Testis (tissue), 3 donors: ENCODE results near the gene RAP2A. TPM values are rescaled to one million over a fixed set of nuclear protein-coding genes. Genes with fewer than 3 reads are reported as not detected.

Source experiments
- DNase-seq: peaks from one replicate; pipeline ENCODE4 v3.0.0-alpha.2; 2019
- H3K27ac ChIP-seq, 2 donors: fragments of 200-600 bp; sonication (generic); one replicate each; pipeline ENCODE4 v1.5.1; 2019
- H3K27me3 ChIP-seq: fragments of 200-600 bp; sonication (generic); one replicate; pipeline ENCODE4 v1.5.1; 2019
- H3K36me3 ChIP-seq: fragments of 200-600 bp; sonication (generic); one replicate; pipeline ENCODE4 v1.5.1; 2017; ENCODE audit warnings: low read depth; ENCODE audit errors: missing control alignments
- H3K4me1 ChIP-seq: fragments of 200-600 bp; sonication (generic); one replicate; pipeline ENCODE4 v1.5.1; 2019
- H3K4me3 ChIP-seq, 2 donors: fragments of 200-600 bp; sonication (generic); one replicate each; pipeline ENCODE4 v1.5.1; 2017 to 2019
- H3K9me3 ChIP-seq: fragments of 200-600 bp; sonication (generic); one replicate; pipeline ENCODE4 v1.5.1; 2017
- CTCF ChIP-seq, 3 experiments: fragments of 450-650 bp in 2 of 3; fragments of 200-600 bp in 1 of 3; sonication (generic) in 1 of 3; IDR thresholded peaks; one replicate each; pipeline ENCODE4 v1.5.1; 2016 to 2019; ENCODE audit warnings: antibody characterized with exemption in 3 of 3, mild to moderate bottlenecking in 2 of 3, moderate library complexity in 1 of 3
- POLR2A ChIP-seq: fragments of 450-650 bp; IDR thresholded peaks from one replicate; pipeline ENCODE4 v1.6.1; 2017; ENCODE audit warnings: antibody characterized with exemption, mild to moderate bottlenecking, moderate library complexity
- WGBS, 2 donors: methylation state at CpG; one replicate each; pipeline ENCODE4 v1.1.5; 2018; 5-methylcytosine and 5-hydroxymethylcytosine counted together
- intact Hi-C: fragments of 100-400 bp; cut with DNase I; formaldehyde crosslinking; loops from one replicate; pipeline ENCODE4 v1.15.1; 2023; ENCODE audit warnings: low total_unique reads
- polyA plus RNA-seq: library from polyadenylated mRNA; stranded (reverse); fragments of 350-450 nt; fragmentation: Illumina TruSeq; extraction: RNeasy Lipid Tissue Mini Kit (QIAGEN cat#74804); gene quantifications from one replicate; pipeline ENCODE4 v1.2.3, GENCODE V29; 2014; ENCODE audit warnings: low read depth, low replicate concordance; ENCODE audit not compliant: insufficient read depth
- total RNA-seq, 2 donors: library from RNA; depleted of rRNA; stranded (reverse); fragments of >200 nt; gene quantifications; one replicate each; pipeline ENCODE4 v1.2.3, GENCODE V29; 2016

The RAP2A gene
- total and polyA plus RNA-seq, 3 donors from 2014 or later, result 9.1 to 11.5 (median 10.6) TPM

- intact Hi-C loops, result loop anchor here (10.0 kb wide), 1 partner anchor 316 kb away; no protein-coding TSS in a partner anchor
- H3K36me3 ChIP-seq, result no peaks in the 10 kb centered on the region
- H3K4me1 ChIP-seq, result peaks cover 6% of the 10 kb centered on the region
- no peak overlapping the region for H3K4me3 ChIP-seq
- no peaks in the 10 kb centered on the region for H3K9me3 ChIP-seq
- no peaks in the 10 kb centered on the region for H3K27me3 ChIP-seq
- WGBS, 2 donors, result 59 to 72% methylated on average over 4 of the region's 4 CpGs
- DNase-seq, result no peak
- no peak overlapping the region for H3K27ac ChIP-seq
- TF ChIP-seq CTCF (IDR thresholded peaks at IDR 0.05) (no peak), POLR2A (no peak)
Observed at GRCh38 chr13:97431171-97431764, 2.7 kb upstream of the RAP2A start.

DNA sequence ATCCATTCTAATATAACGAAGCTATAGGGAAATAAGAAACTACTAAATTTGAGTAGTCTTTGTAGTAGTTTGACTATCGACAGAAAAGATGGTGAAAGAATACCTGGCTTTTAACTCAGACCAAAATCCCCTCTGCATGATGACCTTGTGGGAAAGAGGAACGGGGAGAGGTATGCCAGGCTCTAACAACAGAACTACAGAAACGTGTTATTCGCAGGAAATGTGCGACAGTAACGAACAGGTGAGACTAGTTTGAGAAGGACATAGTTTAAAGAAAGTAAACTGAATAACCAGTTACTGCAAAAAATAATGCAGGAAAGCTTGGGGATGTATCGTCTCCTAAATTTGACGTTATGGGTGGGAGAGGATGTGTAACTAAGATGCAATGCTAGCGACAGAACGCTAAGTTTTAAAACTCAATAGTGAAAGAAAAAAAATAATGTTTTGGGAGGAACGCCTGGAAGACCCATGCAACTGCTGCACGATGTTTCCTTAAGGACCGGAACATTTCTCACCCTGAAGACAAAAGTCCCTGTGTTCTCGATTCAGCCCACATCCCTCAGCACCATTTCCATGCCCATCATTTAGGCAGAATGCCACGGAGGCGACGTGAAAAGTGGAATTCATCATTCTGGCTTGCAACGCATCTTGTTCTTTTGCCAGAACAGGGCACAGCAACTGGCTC, 1.6 kb upstream of the RAP2A start:
- Histone ChIP-seq H3K36me3 (no peaks in the 10 kb centered on the region), H3K4me1 (peaks cover 6% of the 10 kb centered on the region), H3K4me3 (peak overlapping the region; percentile 89), H3K27me3 (no peaks in the 10 kb centered on the region), H3K9me3 (no peaks in the 10 kb centered on the region), H3K27ac (peak overlapping the region; percentile 48 to 70)
- TF ChIP-seq CTCF (IDR thresholded peaks at IDR 0.05) (no peak), POLR2A (no peak)
- intact Hi-C loops, result loop anchor here (10.0 kb wide), 1 partner anchor 318 kb away; no protein-coding TSS in a partner anchor
- WGBS, 2 donors, result 6 to 8% methylated on average over 19 of the region's 19 CpGs
- no peak for DNase-seq

GRCh38 chr13:97432917-97433726, 847 bp upstream of the RAP2A start:
- no peaks in the 10 kb centered on the region for H3K36me3 ChIP-seq
- 0 to 1% methylated on average over 18 to 50 of the region's 50 CpGs for WGBS, 2 donors
- H3K4me1 ChIP-seq, result peaks cover 6% of the 10 kb centered on the region
- peak overlapping the region; percentile 89 for H3K4me3 ChIP-seq
- no peaks in the 10 kb centered on the region for H3K27me3 ChIP-seq
- intact Hi-C loops, result loop anchor here (10.0 kb wide), 1 partner anchor 318 kb away; no protein-coding TSS in a partner anchor
- H3K9me3 ChIP-seq, result no peaks in the 10 kb centered on the region
- TF ChIP-seq CTCF (IDR thresholded peaks at IDR 0.05) (no peak), POLR2A (peak; percentile 47)
- H3K27ac ChIP-seq, result peak overlapping the region; percentile 97 to 100
- DNase-seq, result peak; percentile 99

DNA sequence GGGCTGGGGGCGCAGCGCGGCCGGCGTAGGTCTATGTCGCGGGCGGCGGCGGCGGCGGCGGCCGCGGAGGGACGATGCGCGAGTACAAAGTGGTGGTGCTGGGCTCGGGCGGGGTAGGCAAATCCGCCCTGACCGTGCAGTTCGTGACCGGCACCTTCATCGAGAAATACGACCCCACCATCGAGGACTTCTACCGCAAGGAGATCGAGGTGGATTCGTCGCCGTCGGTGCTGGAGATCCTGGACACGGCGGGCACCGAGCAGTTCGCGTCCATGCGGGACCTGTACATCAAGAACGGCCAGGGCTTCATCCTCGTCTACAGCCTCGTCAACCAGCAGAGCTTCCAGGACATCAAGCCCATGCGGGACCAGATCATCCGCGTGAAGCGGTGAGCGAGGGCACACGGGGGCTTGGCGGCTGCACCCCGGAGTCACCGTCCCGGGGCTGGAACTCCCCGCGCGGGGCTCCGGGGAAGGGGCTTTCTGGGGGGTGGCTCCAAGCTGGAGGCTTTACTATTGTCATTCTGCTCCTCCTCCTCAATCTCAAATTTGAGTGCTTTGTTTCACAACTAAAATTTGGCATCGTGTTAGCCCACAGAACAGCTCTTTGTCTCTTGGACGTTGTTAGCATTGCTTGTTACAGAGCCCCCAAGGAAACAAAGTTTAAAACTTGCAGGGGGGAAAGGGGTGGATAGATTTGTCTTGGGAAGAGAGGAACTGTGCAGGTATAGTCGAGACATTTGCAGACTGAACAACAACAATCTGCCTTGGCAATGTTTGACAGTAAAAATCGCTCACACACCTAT, 630 bp downstream of the RAP2A start:
- intact Hi-C loops, result loop anchor here (10.0 kb wide), 1 partner anchor 320 kb away; no protein-coding TSS in a partner anchor
- Histone ChIP-seq H3K4me3 (peak overlapping the region; percentile 79), H3K4me1 (peaks cover 6% of the 10 kb centered on the region), H3K36me3 (no peaks in the 10 kb centered on the region), H3K27ac (peak overlapping the region; percentile 76 to 100), H3K9me3 (no peaks in the 10 kb centered on the region), H3K27me3 (no peaks in the 10 kb centered on the region)
- WGBS, 2 donors, result 1% methylated on average over 4 to 43 of the region's 60 CpGs
- peak; percentile 58 for DNase-seq
- TF ChIP-seq CTCF (IDR thresholded peaks at IDR 0.05), result no peak
- TF ChIP-seq POLR2A, result no peak
